SK-N-SH (cell line): ENCODE results near the gene STK11IP. TPM values are rescaled to one million over a fixed set of nuclear protein-coding genes. Genes with fewer than 3 reads are reported as not detected.

Experiments used
- CTCF ChIA-PET: fragments of 300-600, 350-600 bp; formaldehyde crosslinking; extraction: SDS; loops from one replicate; lab custom pipeline; 2021; lab: Yijun Ruan, JAX
- POLR2A ChIA-PET: fragments of 350-600 bp; sonication (Branson Sonifier 250); formaldehyde crosslinking; extraction: SDS; loops from one replicate; lab custom pipeline; 2020; ENCODE audit warnings: antibody characterized with exemption, inconsistent platforms; lab: Yijun Ruan, JAX
- DNase-seq: peaks from one replicate; pipeline ENCODE4 v3.0.0; 2012
- H2AFZ ChIP-seq: fragments of 200-600 bp; sonication (generic); 2 replicates; pipeline ENCODE4 v1.8.1; 2016; ENCODE audit warnings: antibody characterized with exemption, mild to moderate bottlenecking, low read depth
- H3F3A ChIP-seq: fragments of 200-600 bp; sonication (generic); replicated peaks from 2 replicates; pipeline ENCODE3; 2016; ENCODE audit warnings: antibody characterized with exemption, mild to moderate bottlenecking; ENCODE audit not compliant: insufficient read depth
- H3K27ac ChIP-seq, 2 experiments: fragments of 200-500 bp in 1 of 2; fragments of 200-600 bp in 1 of 2; sonication (Bioruptor generic) in 1 of 2; sonication (generic), shearing (Covaris generic) in 1 of 2; 2 replicates each; pipeline versions ENCODE4 v1.5.1 to v1.6.1; 2014 to 2016; ENCODE audit warnings: low read depth in 2 of 2, inconsistent platforms in 1 of 2, low read length in 1 of 2, mild to moderate bottlenecking in 1 of 2, mixed read lengths in 1 of 2
- H3K27me3 ChIP-seq: fragments of 200-600 bp; sonication (generic), shearing (Covaris generic); 2 replicates; pipeline ENCODE4 v1.6.1; 2016; ENCODE audit warnings: mixed run types; ENCODE audit not compliant: insufficient read depth
- H3K36me3 ChIP-seq, 2 experiments: fragments of 200-500 bp in 1 of 2; fragments of 200-600 bp in 1 of 2; sonication (Bioruptor generic) in 1 of 2; sonication (generic) in 1 of 2; replicated peaks in 1 of 2; 2 replicates each; pipeline versions ENCODE3 to v1.5.1; 2014 to 2016; ENCODE audit warnings: low read length in 1 of 2, mild to moderate bottlenecking in 1 of 2; ENCODE audit not compliant: insufficient read depth in 2 of 2, control insufficient read depth in 1 of 2
- H3K4me1 ChIP-seq, 2 experiments: fragments of 200-500 bp in 1 of 2; fragments of 200-600 bp in 1 of 2; sonication (Bioruptor generic) in 1 of 2; sonication (generic), shearing (Covaris generic) in 1 of 2; 2 replicates each; pipeline versions ENCODE4 v1.5.1 to v1.6.1; 2014 to 2016; ENCODE audit warnings: low read depth in 1 of 2, low read length in 1 of 2, mixed run types in 1 of 2; ENCODE audit not compliant: insufficient read depth in 2 of 2, control insufficient read depth in 1 of 2
- H3K4me2 ChIP-seq: fragments of 200-600 bp; sonication (generic), shearing (Covaris generic); 2 replicates; pipeline ENCODE4 v1.6.1; 2017; ENCODE audit warnings: mixed run types
- H3K4me3 ChIP-seq, 2 experiments: fragments of 200-500 bp in 1 of 2; fragments of 200-600 bp in 1 of 2; sonication (Bioruptor generic) in 1 of 2; sonication (generic), shearing (Covaris generic) in 1 of 2; 2 replicates each; pipeline versions ENCODE4 v1.5.1 to v1.8.1; 2014 to 2016; ENCODE audit warnings: low read depth in 2 of 2, inconsistent platforms in 1 of 2, low read length in 1 of 2, mild to moderate bottlenecking in 1 of 2, mixed read lengths in 1 of 2, moderate library complexity in 1 of 2
- H3K79me2 ChIP-seq: fragments of 200-600 bp; sonication (generic); 2 replicates; pipeline ENCODE4 v1.8.1; 2017; ENCODE audit warnings: mild to moderate bottlenecking; ENCODE audit not compliant: insufficient read depth
- H3K9ac ChIP-seq: fragments of 200-600 bp; sonication (generic); 2 replicates; pipeline ENCODE4 v1.6.1; 2017; ENCODE audit warnings: mixed run types
- H3K9me2 ChIP-seq: fragments of 200-600 bp; sonication (generic); 2 replicates; pipeline ENCODE4 v1.6.1; 2017; ENCODE audit warnings: mixed run types
- H3K9me3 ChIP-seq: fragments of 200-600 bp; sonication (generic); 2 replicates; pipeline ENCODE4 v1.6.1; 2017; ENCODE audit warnings: mixed run types, mild to moderate bottlenecking, moderate library complexity
- H4K20me1 ChIP-seq: fragments of 200-600 bp; sonication (generic); 2 replicates; pipeline ENCODE4 v1.6.1; 2017; ENCODE audit warnings: mild to moderate bottlenecking, mixed run types; ENCODE audit not compliant: insufficient read depth
- CHD2 ChIP-seq: fragments of 150-350 bp; IDR thresholded peaks from 2 replicates; pipeline ENCODE4 v1.6.1; 2018; ENCODE audit warnings: low read length; ENCODE audit not compliant: partially characterized antibody
- EP300 ChIP-seq, 2 experiments: IDR thresholded peaks; 2 replicates each; pipeline versions ENCODE4 v1.4.0 to v1.6.1; 2012; ENCODE audit warnings: borderline replicate concordance in 1 of 2, low read depth in 1 of 2, low read length in 1 of 2
- EZH2phosphoT487 ChIP-seq: fragments of 200-600 bp; sonication (generic); IDR thresholded peaks from 2 replicates; pipeline ENCODE4 v1.6.1; 2017; ENCODE audit warnings: low read depth, mixed run types, mild to moderate bottlenecking, antibody characterized with exemption, moderate library complexity, borderline replicate concordance
- FOXJ3 ChIP-seq: sonication (generic); formaldehyde crosslinking; IDR thresholded peaks from 2 replicates; pipeline ENCODE4 v1.5.1; 2020; ENCODE audit warnings: mild to moderate bottlenecking, missing genetic modification reagents
- GABPA ChIP-seq: IDR thresholded peaks from 2 replicates; pipeline ENCODE4 v1.4.0; 2012; ENCODE audit warnings: low read depth, mild to moderate bottlenecking
- MAX ChIP-seq: IDR thresholded peaks from 2 replicates; pipeline ENCODE4 v1.4.0; 2012; ENCODE audit warnings: low read depth
- MEF2A ChIP-seq: IDR thresholded peaks from 2 replicates; pipeline ENCODE4 v1.4.0; 2012; ENCODE audit warnings: low read depth, borderline replicate concordance
- MXI1 ChIP-seq: IDR thresholded peaks from 2 replicates; pipeline ENCODE4 v1.6.1; 2012; ENCODE audit warnings: mild to moderate bottlenecking, low read depth, low read length, improper control_type of control experiment
- NRF1 ChIP-seq: IDR thresholded peaks from 2 replicates; pipeline ENCODE4 v1.6.1; 2012; ENCODE audit warnings: low read depth, mild to moderate bottlenecking, low read length
- POLR2AphosphoS5 ChIP-seq: IDR thresholded peaks from 2 replicates; pipeline ENCODE4 v1.6.1; 2012; ENCODE audit warnings: low read depth, low read length
- RCOR1 ChIP-seq: fragments of 150-350 bp; IDR thresholded peaks from 2 replicates; pipeline ENCODE4 v1.6.1; 2017; ENCODE audit warnings: antibody characterized with exemption, low read length
- RFX5 ChIP-seq: IDR thresholded peaks from 2 replicates; pipeline ENCODE4 v1.6.1; 2012; ENCODE audit warnings: mild to moderate bottlenecking, improper control_type of control experiment, low read length
- RXRA ChIP-seq: IDR thresholded peaks from 2 replicates; pipeline ENCODE4 v1.4.0; 2012; ENCODE audit warnings: low read depth, mild to moderate bottlenecking, borderline replicate concordance
- SMC3 ChIP-seq: IDR thresholded peaks from 2 replicates; pipeline ENCODE4 v1.6.1; 2012; ENCODE audit warnings: low read depth, low read length, improper control_type of control experiment
- TAF1 ChIP-seq: IDR thresholded peaks from 2 replicates; pipeline ENCODE4 v1.6.1; 2012; ENCODE audit warnings: low read depth, mild to moderate bottlenecking, low read length, moderate library complexity, borderline replicate concordance
- TCF12 ChIP-seq: IDR thresholded peaks from 2 replicates; pipeline ENCODE4 v1.4.0; 2012
- TEAD4 ChIP-seq: IDR thresholded peaks from 2 replicates; pipeline ENCODE4 v1.4.0; 2012; ENCODE audit warnings: mild to moderate bottlenecking, borderline replicate concordance; ENCODE audit not compliant: insufficient read depth
- USF1 ChIP-seq: IDR thresholded peaks from 2 replicates; pipeline ENCODE4 v1.4.0; 2012; ENCODE audit warnings: low read depth, borderline replicate concordance
- YY1 ChIP-seq: IDR thresholded peaks from 2 replicates; pipeline ENCODE4 v1.4.0; 2012; ENCODE audit warnings: low read depth, mild to moderate bottlenecking
- WGBS: methylation state at CpG from one replicate; pipeline ENCODE4 v1.1.6; 2017; ENCODE audit warnings: low lambda C conversion rate; 5-methylcytosine and 5-hydroxymethylcytosine counted together
- polyA plus RNA-seq, 3 experiments: library from polyadenylated mRNA; depleted of rRNA; stranded (reverse); fragments of >200 nt; gene quantifications; 2 replicates each; pipeline ENCODE4 v1.2.3, GENCODE V29; 2012
- TF ChIP-seq, protein P1 (sequence below): fragments of 200-600 bp; sonication (generic); IDR thresholded peaks from 2 replicates; pipeline ENCODE4 v1.6.1; 2017; ENCODE audit warnings: antibody characterized with exemption, mild to moderate bottlenecking, moderate library complexity

STK11IP gene
- polyA plus RNA-seq, 1 of the 3 experiments (the other 2 are of a cell fraction) = 22.9 TPM

- H2AFZ ChIP-seq = no peak overlapping the region
- no peak overlapping the region for H3K9ac ChIP-seq
- DNase-seq = no peak
- no peak overlapping the region for H3K27ac ChIP-seq
- H3K4me2 ChIP-seq = no peak overlapping the region
- ChIA-PET CTCF (interaction anchor here (1.0 to 1.1 kb wide), 2 partner anchors 8 to 81 kb away, joined by 3 to 4 read pairs; no protein-coding TSS in a partner anchor), POLR2A (no interaction called here)
- H3K4me3 ChIP-seq = no peak overlapping the region
- peaks cover 0 to 4% of the 10 kb centered on the region in 2 experiments; a peak in 1 of 4 replicates for H3K4me1 ChIP-seq
- H3K36me3 ChIP-seq = no peaks in the 10 kb centered on the region
- no peaks in the 10 kb centered on the region for H3K9me3 ChIP-seq
- H4K20me1 ChIP-seq = no peaks in the 10 kb centered on the region
- TF ChIP-seq CHD2 (no peak), GABPA (no peak), SMC3 (no peak), EZH2phosphoT487 (no peak), EP300 (IDR thresholded peaks at IDR 0.05; ENCODE audit: borderline replicate concordance in 1 of 2, low read depth in 1 of 2, low read length in 1 of 2) (no peak), TAF1 (no peak), FOXJ3 (CRISPR knock-in tag) (no peak), USF1 (no peak), MXI1 (no peak), MEF2A (no peak), RXRA (no peak), RFX5 (no peak), RCOR1 (no peak), TEAD4 (no peak), TCF12 (no peak), MAX (no peak), POLR2AphosphoS5 (no peak), NRF1 (no peak), YY1 (no peak)
- TF ChIP-seq, protein P1, sequence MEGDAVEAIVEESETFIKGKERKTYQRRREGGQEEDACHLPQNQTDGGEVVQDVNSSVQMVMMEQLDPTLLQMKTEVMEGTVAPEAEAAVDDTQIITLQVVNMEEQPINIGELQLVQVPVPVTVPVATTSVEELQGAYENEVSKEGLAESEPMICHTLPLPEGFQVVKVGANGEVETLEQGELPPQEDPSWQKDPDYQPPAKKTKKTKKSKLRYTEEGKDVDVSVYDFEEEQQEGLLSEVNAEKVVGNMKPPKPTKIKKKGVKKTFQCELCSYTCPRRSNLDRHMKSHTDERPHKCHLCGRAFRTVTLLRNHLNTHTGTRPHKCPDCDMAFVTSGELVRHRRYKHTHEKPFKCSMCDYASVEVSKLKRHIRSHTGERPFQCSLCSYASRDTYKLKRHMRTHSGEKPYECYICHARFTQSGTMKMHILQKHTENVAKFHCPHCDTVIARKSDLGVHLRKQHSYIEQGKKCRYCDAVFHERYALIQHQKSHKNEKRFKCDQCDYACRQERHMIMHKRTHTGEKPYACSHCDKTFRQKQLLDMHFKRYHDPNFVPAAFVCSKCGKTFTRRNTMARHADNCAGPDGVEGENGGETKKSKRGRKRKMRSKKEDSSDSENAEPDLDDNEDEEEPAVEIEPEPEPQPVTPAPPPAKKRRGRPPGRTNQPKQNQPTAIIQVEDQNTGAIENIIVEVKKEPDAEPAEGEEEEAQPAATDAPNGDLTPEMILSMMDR = no peak
- H3K79me2 ChIP-seq = no peaks in the 10 kb centered on the region
- 55% methylated on average over 4 of the region's 4 CpGs for WGBS
- no peaks in the 10 kb centered on the region for H3F3A ChIP-seq
- H3K9me2 ChIP-seq = no peaks in the 10 kb centered on the region
- no peaks in the 10 kb centered on the region for H3K27me3 ChIP-seq
These were observed 24.3 kb downstream of the STK11IP start for GRCh38 chr2:219621935-219622334.
